Neural crest cell (in vitro differentiated cells): ENCODE measurements around the gene NISCH. TPM values are rescaled to one million over a fixed set of nuclear protein-coding genes. Genes with fewer than 3 reads are reported as not detected.

Experiments
- DNase-seq: peaks from one replicate; pipeline ENCODE4 v3.0.0; 2021; ENCODE audit warnings: low read depth, mixed read lengths, low spot score
- H3K27ac Mint-ChIP-seq: one replicate; pipeline ENCODE4 v1.8.0; 2021; ENCODE audit warnings: mild to moderate bottlenecking, mixed read lengths; ENCODE audit not compliant: unreplicated experiment
- H3K27me3 Mint-ChIP-seq: 2 replicates; pipeline ENCODE4 v1.8.0; 2021; ENCODE audit warnings: low read depth, mild to moderate bottlenecking, mixed read lengths
- H3K36me3 Mint-ChIP-seq: 2 replicates; pipeline ENCODE4 v1.8.0; 2021; ENCODE audit warnings: low read depth, mild to moderate bottlenecking, mixed read lengths
- H3K4me1 Mint-ChIP-seq: 2 replicates; pipeline ENCODE4 v1.8.0; 2021; ENCODE audit warnings: mixed read lengths
- H3K4me3 Mint-ChIP-seq: one replicate; pipeline ENCODE4 v1.8.0; 2021; ENCODE audit warnings: mild to moderate bottlenecking, mixed read lengths
- H3K9me3 Mint-ChIP-seq: 2 replicates; pipeline ENCODE4 v1.8.0; 2021; ENCODE audit warnings: mixed read lengths
- total RNA-seq: library from RNA; stranded (reverse); gene quantifications from 2 replicates; pipeline ENCODE4 v1.2.1, GENCODE V29; 2021
- TF ChIP-seq, protein P1 (sequence below): fragments of 200-600 bp; sonication (generic); conservative IDR thresholded peaks from 2 replicates; pipeline ENCODE4 v1.5.0; 2021; ENCODE audit warnings: antibody characterized with exemption, mild to moderate bottlenecking

NISCH gene
- total RNA-seq, 1 donor from 2014 or later, result 161 TPM

DNA sequence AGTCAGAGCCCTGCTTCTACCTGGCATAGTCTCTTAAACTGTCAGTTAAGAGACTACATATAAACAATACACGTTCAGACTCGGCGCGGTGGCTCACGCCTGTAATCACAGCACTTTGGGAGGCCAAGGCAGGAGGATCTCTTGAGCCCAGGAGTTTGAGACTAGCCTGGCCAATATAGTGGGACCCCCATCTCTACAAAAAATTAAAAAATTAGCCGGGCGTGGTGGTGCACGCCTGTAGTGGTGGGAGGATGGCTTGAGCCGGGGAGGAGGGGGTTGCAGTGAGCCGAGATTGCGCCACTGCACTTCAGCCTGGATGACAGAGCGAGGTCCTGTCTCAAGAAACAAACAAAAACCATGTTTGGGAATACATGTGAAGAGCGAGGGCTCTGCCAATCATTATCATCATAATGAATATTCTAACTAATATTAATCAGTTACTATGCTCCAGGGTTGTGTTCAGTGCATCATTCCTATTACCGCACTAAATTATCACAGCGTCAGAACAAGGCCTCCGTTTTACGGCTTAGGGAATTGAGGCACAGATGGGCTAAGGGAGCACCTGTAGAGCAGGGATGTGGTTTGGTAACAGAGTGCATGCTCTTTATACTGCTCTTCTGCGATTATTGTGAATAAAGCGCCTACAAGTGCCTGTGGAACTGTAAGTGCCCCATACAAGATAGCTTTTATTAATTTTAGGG is 80.2 kb downstream of the NISCH start:
- Mint-ChIP-seq H3K36me3 (peaks cover 9% of the 10 kb centered on the region), H3K27ac (no peak overlapping the region), H3K4me3 (peak overlapping the region; percentile 99), H3K9me3 (no peaks in the 10 kb centered on the region), H3K4me1 (peaks cover 54% of the 10 kb centered on the region), H3K27me3 (peaks cover 2% of the 10 kb centered on the region)
- TF ChIP-seq, protein P1, sequence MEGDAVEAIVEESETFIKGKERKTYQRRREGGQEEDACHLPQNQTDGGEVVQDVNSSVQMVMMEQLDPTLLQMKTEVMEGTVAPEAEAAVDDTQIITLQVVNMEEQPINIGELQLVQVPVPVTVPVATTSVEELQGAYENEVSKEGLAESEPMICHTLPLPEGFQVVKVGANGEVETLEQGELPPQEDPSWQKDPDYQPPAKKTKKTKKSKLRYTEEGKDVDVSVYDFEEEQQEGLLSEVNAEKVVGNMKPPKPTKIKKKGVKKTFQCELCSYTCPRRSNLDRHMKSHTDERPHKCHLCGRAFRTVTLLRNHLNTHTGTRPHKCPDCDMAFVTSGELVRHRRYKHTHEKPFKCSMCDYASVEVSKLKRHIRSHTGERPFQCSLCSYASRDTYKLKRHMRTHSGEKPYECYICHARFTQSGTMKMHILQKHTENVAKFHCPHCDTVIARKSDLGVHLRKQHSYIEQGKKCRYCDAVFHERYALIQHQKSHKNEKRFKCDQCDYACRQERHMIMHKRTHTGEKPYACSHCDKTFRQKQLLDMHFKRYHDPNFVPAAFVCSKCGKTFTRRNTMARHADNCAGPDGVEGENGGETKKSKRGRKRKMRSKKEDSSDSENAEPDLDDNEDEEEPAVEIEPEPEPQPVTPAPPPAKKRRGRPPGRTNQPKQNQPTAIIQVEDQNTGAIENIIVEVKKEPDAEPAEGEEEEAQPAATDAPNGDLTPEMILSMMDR, result no peak
- no peak for DNase-seq

- Mint-ChIP-seq H3K27ac (no peak overlapping the region), H3K27me3 (peaks cover 2% of the 10 kb centered on the region), H3K36me3 (peaks cover 9% of the 10 kb centered on the region), H3K4me3 (peak overlapping the region; percentile 99), H3K4me1 (peaks cover 54% of the 10 kb centered on the region), H3K9me3 (no peaks in the 10 kb centered on the region)
- TF ChIP-seq, protein P1, result no peak
- no peak for DNase-seq
Observed at GRCh38 chr3:52536112-52536368, 80.6 kb downstream of the NISCH start.

GRCh38 chr3:52536369-52537164 is 81.2 kb downstream of the NISCH start, which contains the start of gene UQCC5:
Gene UQCC5, plus strand, starts transcription at chr3:52536605. Its CDS starts 151 bp downstream, at chr3:52536756.
- peak within 1 kb of the TSS; percentile 99 for H3K4me3 Mint-ChIP-seq
- no peaks in the 10 kb centered on the region for H3K9me3 Mint-ChIP-seq
- peak within 1 kb of the TSS; percentile 98 for H3K27ac Mint-ChIP-seq
- peak; percentile 91 for DNase-seq
- H3K27me3 Mint-ChIP-seq, result peaks cover 2% of the 10 kb centered on the region
- peaks cover 54% of the 10 kb centered on the region for H3K4me1 Mint-ChIP-seq
- H3K36me3 Mint-ChIP-seq, result peaks cover 9% of the 10 kb centered on the region
- TF ChIP-seq, protein P1, result no peak

GRCh38 chr3:52537165-52537620 is 81.8 kb downstream of the NISCH start:
- Mint-ChIP-seq H3K4me3 (peak overlapping the region; percentile 99), H3K27me3 (peaks cover 2% of the 10 kb centered on the region), H3K36me3 (peaks cover 9% of the 10 kb centered on the region), H3K4me1 (peaks cover 49% of the 10 kb centered on the region), H3K9me3 (no peaks in the 10 kb centered on the region), H3K27ac (peak overlapping the region; percentile 98)
- TF ChIP-seq, protein P1, result no peak
- no peak for DNase-seq

- no peak for DNase-seq
- Mint-ChIP-seq H3K4me1 (peaks cover 44% of the 10 kb centered on the region), H3K36me3 (peaks cover 9% of the 10 kb centered on the region), H3K27me3 (peaks cover 2% of the 10 kb centered on the region), H3K9me3 (no peaks in the 10 kb centered on the region), H3K27ac (peak overlapping the region; percentile 22), H3K4me3 (peak overlapping the region; percentile 99)
- TF ChIP-seq, protein P1, result no peak
Observed at GRCh38 chr3:52537726-52538421, 82.5 kb downstream of the NISCH start.
